K562 (cell line): ENCODE results near the gene DAGLA. TPM values are rescaled to one million over a fixed set of nuclear protein-coding genes. Genes with fewer than 3 reads are reported as not detected.
A peak's percentile ranks its signal among the peaks of the same experiment; 100 is the strongest.

Source experiments
- ATAC-seq: fragments of 200-7000 bp; cut with Tn5 transposase; 3 replicates; pipeline ENCODE4 v1.9.1; 2020; ENCODE audit warnings: moderate library complexity
- BruUV-seq: library from RNA; stranded (reverse); fragments of 400-500 nt; replicated peaks from 2 replicates; lab custom pipeline; 2021; lab: Mats Ljungman, UMichigan
- CTCF ChIA-PET: fragments of 300-600 bp; formaldehyde crosslinking; extraction: SDS; loops from one replicate; lab custom pipeline; 2021; ENCODE audit warnings: low intra/inter-chr PET ratio; lab: Yijun Ruan, JAX
- POLR2A ChIA-PET: fragments of 300-600, 350-650 bp; sonication (Branson Sonifier 250); formaldehyde crosslinking; extraction: SDS; loops from one replicate; lab custom pipeline; 2021; ENCODE audit warnings: antibody characterized with exemption, inconsistent platforms; lab: Yijun Ruan, JAX
- DNase-seq, 4 experiments: peaks; one replicate each; pipeline versions ENCODE4 v3.0.0 to v3.0.0-alpha.2; 2011 to 2018; ENCODE audit warnings: low spot score in 3 of 4, mixed read lengths in 3 of 4; ENCODE audit errors: extremely low read depth in 1 of 4
- FAIRE-seq: peaks from 2 replicates; lab custom pipeline; 2011; peaks lifted over from hg19 to GRCh38; lab: Jason Lieb, UNC
- H2AFZ ChIP-seq: 2 replicates; pipeline ENCODE4 v1.6.0; 2011; ENCODE audit warnings: low read depth, low read length, control low read depth, inconsistent platforms
- H3K27ac ChIP-seq: fragments of 200-600 bp; 3 replicates; pipeline ENCODE4 v1.8.0; 2011; ENCODE audit warnings: low read depth, mild to moderate bottlenecking, control low read depth, inconsistent platforms, low read length, moderate library complexity, mixed read lengths; ENCODE audit errors: extremely low read depth
- H3K27me3 ChIP-seq, 2 experiments: fragments of 300-600 bp in 1 of 2; 2 replicates in 1 of 2; 3 replicates in 1 of 2; pipeline versions ENCODE4 v1.6.0 to v1.8.0; 2011; ENCODE audit warnings: inconsistent platforms in 2 of 2, low read length in 2 of 2, mild to moderate bottlenecking in 1 of 2, mixed read lengths in 1 of 2, moderate library complexity in 1 of 2; ENCODE audit not compliant: control insufficient read depth in 2 of 2, insufficient read depth in 2 of 2
- H3K36me3 ChIP-seq: fragments of 300-600 bp; 3 replicates; pipeline ENCODE4 v1.8.0; 2011; ENCODE audit warnings: mild to moderate bottlenecking, low read length, inconsistent platforms; ENCODE audit not compliant: control insufficient read depth, insufficient read depth
- H3K4me1 ChIP-seq, 2 experiments: fragments of 200-600 bp in 1 of 2; replicated peaks in 1 of 2; 2 replicates in 1 of 2; 3 replicates in 1 of 2; pipeline versions ENCODE4 v1.5.1 to v1.8.0; 2011; ENCODE audit warnings: inconsistent platforms in 2 of 2, low read length in 2 of 2, mild to moderate bottlenecking in 1 of 2, mixed read lengths in 1 of 2, moderate library complexity in 1 of 2; ENCODE audit not compliant: control insufficient read depth in 2 of 2, insufficient read depth in 2 of 2
- H3K4me2 ChIP-seq: 2 replicates; pipeline ENCODE4 v1.6.1; 2011; ENCODE audit warnings: low read length, control low read depth, inconsistent platforms, mixed read lengths; ENCODE audit not compliant: insufficient read depth
- H3K4me3 ChIP-seq: fragments of 200-600 bp; sonication (generic), shearing (Covaris generic); 2 replicates; pipeline ENCODE4 v1.5.1; 2016; ENCODE audit warnings: control low read depth, inconsistent platforms
- H3K79me2 ChIP-seq: fragments of 200-600 bp; 3 replicates; pipeline ENCODE4 v1.8.0; 2011; ENCODE audit warnings: low read length, inconsistent platforms; ENCODE audit not compliant: control insufficient read depth, insufficient read depth
- H3K9ac ChIP-seq, 2 experiments: 2 replicates each; pipeline versions ENCODE4 v1.6.0 to v1.6.1; 2011; ENCODE audit warnings: low read depth in 2 of 2, low read length in 2 of 2, control low read depth in 1 of 2, inconsistent platforms in 1 of 2, mild to moderate bottlenecking in 1 of 2, mixed read lengths in 1 of 2; ENCODE audit not compliant: insufficient read depth in 1 of 2
- H3K9me1 ChIP-seq: one replicate; pipeline ENCODE4 v1.6.0; 2011; ENCODE audit warnings: inconsistent platforms, mild to moderate bottlenecking, low read length, moderate library complexity; ENCODE audit not compliant: control insufficient read depth, insufficient read depth
- H3K9me3 ChIP-seq: replicated peaks from 2 replicates; pipeline ENCODE4 v1.5.1; 2011; ENCODE audit warnings: low read depth, low read length, inconsistent platforms; ENCODE audit not compliant: control insufficient read depth, insufficient read depth
- H4K20me1 ChIP-seq: replicated peaks from 2 replicates; pipeline ENCODE4 v1.6.1; 2011; ENCODE audit warnings: low read length, inconsistent platforms, mixed read lengths; ENCODE audit not compliant: control insufficient read depth, insufficient read depth
- CREM ChIP-seq: IDR thresholded peaks from 2 replicates; pipeline ENCODE4 v1.6.1; 2014; ENCODE audit warnings: antibody characterized with exemption, low read depth
- DACH1 ChIP-seq: fragments of 450-650 bp; IDR thresholded peaks from 2 replicates; pipeline ENCODE4 v1.6.1; 2018; ENCODE audit not compliant: partially characterized antibody
- ESRRA ChIP-seq: fragments of 450-650 bp; IDR thresholded peaks from 2 replicates; pipeline ENCODE4 v1.6.1; 2014; ENCODE audit warnings: low read depth, mild to moderate bottlenecking, moderate library complexity, borderline replicate concordance
- GABPA ChIP-seq: fragments of 200-800 bp; sonication (Bioruptor generic); conservative IDR thresholded peaks from 2 replicates; pipeline ENCODE4 v1.6.1; 2016; ENCODE audit warnings: low read depth, missing genetic modification characterization, missing compliant biosample characterization
- NCOA1 ChIP-seq: fragments of 450-650 bp; IDR thresholded peaks from 2 replicates; pipeline ENCODE4 v1.6.1; 2016; ENCODE audit warnings: low read depth
- NR2C1 ChIP-seq, 2 experiments: fragments of 450-650 bp; IDR thresholded peaks; 2 replicates each; pipeline ENCODE4 v1.6.1; 2017; ENCODE audit warnings: mild to moderate bottlenecking in 2 of 2, antibody characterized with exemption in 1 of 2, inconsistent platforms in 1 of 2, missing compliant biosample characterization in 1 of 2, missing genetic modification characterization in 1 of 2
- NR2C2 ChIP-seq, 2 experiments: fragments of 200-800 bp in 1 of 2; sonication (Bioruptor generic) in 1 of 2; sonication (generic) in 1 of 2; formaldehyde crosslinking in 1 of 2; IDR thresholded peaks; 2 replicates each; pipeline versions ENCODE4 v1.6.1 to v1.8.0; 2016 to 2022; ENCODE audit warnings: mild to moderate bottlenecking in 1 of 2, missing compliant biosample characterization in 1 of 2, missing genetic modification characterization in 1 of 2, missing genetic modification reagents in 1 of 2
- TAL1 ChIP-seq: fragments of 450-650 bp; IDR thresholded peaks from 2 replicates; pipeline ENCODE4 v1.6.1; 2016; ENCODE audit warnings: mild to moderate bottlenecking
- THAP12 ChIP-seq: fragments of 250-450 bp; sonication (Bioruptor Pico); IDR thresholded peaks from 2 replicates; pipeline ENCODE4 v1.9.0; 2021; ENCODE audit warnings: mild to moderate bottlenecking, inconsistent platforms
- TOE1 ChIP-seq, 2 experiments: fragments of 450-650 bp in 1 of 2; sonication (generic) in 1 of 2; formaldehyde crosslinking in 1 of 2; IDR thresholded peaks; 2 replicates each; pipeline versions ENCODE4 v1.7.1 to v1.8.0; 2016 to 2022; ENCODE audit warnings: borderline replicate concordance in 2 of 2, mild to moderate bottlenecking in 2 of 2, antibody characterized with exemption in 1 of 2, inconsistent platforms in 1 of 2, low read depth in 1 of 2, missing genetic modification reagents in 1 of 2, moderate library complexity in 1 of 2
- XRCC5 ChIP-seq: fragments of 200-400 bp; formaldehyde crosslinking; IDR thresholded peaks from 2 replicates; pipeline ENCODE4 v1.6.1; 2017; ENCODE audit warnings: low read depth, mild to moderate bottlenecking, low read length
- ZFX ChIP-seq: sonication (generic); formaldehyde crosslinking; IDR thresholded peaks from 2 replicates; pipeline ENCODE4 v1.8.0; 2022; ENCODE audit warnings: mild to moderate bottlenecking, missing genetic modification reagents, moderate library complexity
- ZKSCAN8 ChIP-seq: fragments of 200-800 bp; sonication (Bioruptor generic); IDR thresholded peaks from 2 replicates; pipeline ENCODE4 v1.6.1; 2016; ENCODE audit warnings: missing genetic modification characterization, missing compliant biosample characterization
- ZNF274 ChIP-seq: IDR thresholded peaks from 2 replicates; pipeline ENCODE4 v1.6.1; 2011; ENCODE audit warnings: low read depth, mild to moderate bottlenecking, low read length, moderate library complexity, borderline replicate concordance
- WGBS: fragments of 100-300 bp; shearing (Covaris generic); methylation state at CpG from one replicate; pipeline ENCODE4 v1.1.6; 2016; ENCODE audit warnings: low coverage, mixed read lengths; ENCODE audit not compliant: insufficient coverage; ENCODE audit errors: missing lambda C conversion rate; 5-methylcytosine and 5-hydroxymethylcytosine counted together
- in situ Hi-C: fragments of 300-500 bp; cut with MboI; formaldehyde crosslinking; loops from 4 replicates; pipeline ENCODE4 v1.15.0; 2018; ENCODE audit warnings: inconsistent platforms, mixed read lengths
- intact Hi-C: fragments of 100-400 bp; cut with micrococcal nuclease; formaldehyde crosslinking; loops from 2 replicates; pipeline ENCODE4 v1.14.2; 2022
- polyA plus RNA-seq, 8 experiments: library from polyadenylated mRNA; depleted of rRNA in 4 of 8; stranded (reverse) in 5 of 8; unstranded in 3 of 8; fragments of >200 nt; fragmentation: Nextera tagmentation in 2 of 8; fragmentation: Illumina TruSeq in 1 of 8; extraction: Ambion mirVana in 2 of 8; extraction: Trizol in 1 of 8; gene quantifications; 2 replicates each; pipeline versions ENCODE4 v1.2.1 to v1.2.3, GENCODE V29; 2011 to 2014; ENCODE audit warnings: inconsistent platforms in 1 of 8, missing spikeins in 1 of 8
- total RNA-seq, 7 experiments: library from RNA; depleted of rRNA in 6 of 7; stranded (reverse); fragments of >200 nt in 6 of 7; fragmentation: Illumina TruSeq in 2 of 7; extraction: Trizol in 2 of 7; gene quantifications; 2 replicates each; pipeline versions ENCODE4 v1.2.1 to v1.2.3, GENCODE V29; 2011 to 2021; ENCODE audit warnings: low replicate concordance in 1 of 7

DAGLA gene
- total and polyA plus RNA-seq, 9 of the 15 experiments (the other 6 are each of a cell fraction or from before 2014, with no cell fraction given): 0.03 to 0.16 (median 0.04) TPM; not detected in 4

DNA sequence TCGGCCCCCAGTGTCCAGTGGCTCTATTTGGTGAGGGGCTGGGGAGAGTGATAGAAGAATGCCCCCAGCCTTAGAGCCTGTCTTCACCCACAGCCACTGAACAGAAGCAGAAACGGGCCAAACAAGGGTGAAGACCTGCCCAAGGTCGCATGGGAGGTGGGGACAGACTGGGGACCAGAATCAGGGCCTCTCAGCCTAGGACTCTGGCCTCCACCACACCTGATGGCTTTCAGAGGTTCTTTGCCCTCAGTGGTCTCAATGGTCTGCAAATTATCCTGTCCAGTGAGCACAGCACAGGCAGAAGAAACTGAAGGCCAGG is 67.7 kb downstream of the DAGLA start:
- intact Hi-C loops: loop anchor here (5.0 kb wide), 1 partner anchor 359 kb away; no protein-coding TSS in a partner anchor
- no peaks in the 10 kb centered on the region for H3K27me3 ChIP-seq
- no peak overlapping the region for H3K4me3 ChIP-seq
- DNase-seq (no peak), FAIRE-seq (no peak), ATAC-seq (peak; percentile 3)
- CTCF ChIA-PET: interaction anchor here (0.6 to 1.5 kb wide), 5 partner anchors 14 to 1057 kb away, joined by 3 to 10 read pairs (median 3); partner anchors contain the start of gene NXF1
- peak overlapping the region in 1 of 2 experiments; percentile 69; a peak in 3 of 4 replicates for H3K9ac ChIP-seq
- no peak overlapping the region for H3K4me2 ChIP-seq
- no peaks in the 10 kb centered on the region for H3K9me1 ChIP-seq
- H3K9me3 ChIP-seq: no peaks in the 10 kb centered on the region
- BruUV-seq: no TSS peak
- WGBS: 36% methylated on average over 3 of the region's 3 CpGs
- peak overlapping the region; percentile 97 for H2AFZ ChIP-seq
- no peaks in the 10 kb centered on the region for H4K20me1 ChIP-seq
- POLR2A ChIA-PET: interaction anchor here (1.1 to 2.2 kb wide), 3 partner anchors 33 to 45 kb away, joined by 3 to 8 read pairs (median 4); partner anchors contain the start of genes FEN1 and TMEM258
- H3K27ac ChIP-seq: no peak overlapping the region
- in situ Hi-C loops: loop anchor here (5.0 kb wide), 1 partner anchor 44 kb away; the partner anchor contains the start of genes FEN1 and TMEM258
- peaks cover 44 to 88% of the 10 kb centered on the region in 2 experiments for H3K4me1 ChIP-seq
- H3K79me2 ChIP-seq: peaks cover 4% of the 10 kb centered on the region; the same call in 2 of the 3 replicates
- no peak for TF ChIP-seq CREM
- TF ChIP-seq ZFX: peak; percentile 49; the same call in 1 of the 2 replicates
- no peak for TF ChIP-seq TAL1
- no peak for TF ChIP-seq NR2C2 (CRISPR knock-in tag; IDR thresholded peaks at IDR 0.05)
- TF ChIP-seq NR2C2 (tag; IDR thresholded peaks at IDR 0.05): 0 out of 2 replicates have a peak, but pooled peaks have one; percentile 37
- no peak for TF ChIP-seq ZKSCAN8
- TF ChIP-seq NR2C1 (IDR thresholded peaks at IDR 0.05): no peak; the same call in 1 of the 2 replicates
- TF ChIP-seq NR2C1 (tag; IDR thresholded peaks at IDR 0.05): peak; percentile 7; the same call in 1 of the 2 replicates
- no peak for TF ChIP-seq ZNF274
- TF ChIP-seq GABPA (tag): 0 out of 2 replicates have a peak, but pooled peaks have one; percentile 6
- TF ChIP-seq ESRRA: peak; percentile 51; the same call in 1 of the 2 replicates
- TF ChIP-seq NCOA1: no peak
- TF ChIP-seq XRCC5: 0 out of 2 replicates have a peak, but pooled peaks have one; percentile 18
- TF ChIP-seq TOE1 (IDR thresholded peaks at IDR 0.05; ENCODE audit: borderline replicate concordance): 0 out of 2 replicates have a peak, but pooled peaks have one; percentile 6
- TF ChIP-seq TOE1 (CRISPR knock-in tag; IDR thresholded peaks at IDR 0.05; ENCODE audit: borderline replicate concordance, low read depth): no peak
- TF ChIP-seq DACH1: peak; percentile 3
- no peak for TF ChIP-seq THAP12 (CRISPR knock-in tag)
- H3K36me3 ChIP-seq: no peaks in the 10 kb centered on the region
